Stimulated activated CD4-positive, alpha-beta T cell treated with anti-CD3 and anti-CD28 coated beads, Interleukin-15, amount 100 ng/mL, for 1 hour (primary cell): ENCODE data around the gene ANKFY1.
"Not testable (repeated sequence)": the region's sequence is repeated elsewhere in the genome, so short reads cannot be mapped to it uniquely, and the experiment has no call there.

Source experiments
- DNase-seq, 2 donors: peaks; one replicate each; pipeline ENCODE4 v3.0.0-alpha.2; 2020; ENCODE audit warnings: low read depth in 1 of 2, low spot score in 1 of 2

Gene ANKFY1

GRCh38 chr17:4258867-4259266, 4.9 kb downstream of the ANKFY1 start:
- DNase-seq = no peak

GRCh38 chr17:4256952-4257351, 6.8 kb downstream of the ANKFY1 start:
- no peak for DNase-seq

DNA sequence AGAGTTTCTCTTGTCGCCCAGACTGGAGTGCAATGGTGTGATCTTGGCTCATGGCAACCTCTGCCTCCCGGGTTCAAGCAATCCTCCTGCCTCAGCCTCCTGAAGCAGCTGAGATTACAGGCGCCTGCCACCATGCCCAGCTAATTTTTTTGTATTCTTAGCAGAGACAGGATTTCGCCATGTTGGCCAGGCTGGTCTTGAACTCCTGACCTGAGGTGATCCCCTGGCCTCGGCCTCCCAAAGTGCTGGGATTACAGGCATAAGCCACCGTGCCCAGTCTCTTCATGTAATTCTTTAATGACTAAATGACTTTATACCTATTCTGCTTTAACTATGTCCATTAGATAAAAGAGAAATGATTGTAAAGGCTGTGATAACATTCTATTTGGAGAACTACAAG, 8.5 kb downstream of the ANKFY1 start:
- not testable (repeated sequence) for DNase-seq

- no peak for DNase-seq
These were observed 12.9 kb downstream of the ANKFY1 start for GRCh38 chr17:4250887-4251286.

DNA sequence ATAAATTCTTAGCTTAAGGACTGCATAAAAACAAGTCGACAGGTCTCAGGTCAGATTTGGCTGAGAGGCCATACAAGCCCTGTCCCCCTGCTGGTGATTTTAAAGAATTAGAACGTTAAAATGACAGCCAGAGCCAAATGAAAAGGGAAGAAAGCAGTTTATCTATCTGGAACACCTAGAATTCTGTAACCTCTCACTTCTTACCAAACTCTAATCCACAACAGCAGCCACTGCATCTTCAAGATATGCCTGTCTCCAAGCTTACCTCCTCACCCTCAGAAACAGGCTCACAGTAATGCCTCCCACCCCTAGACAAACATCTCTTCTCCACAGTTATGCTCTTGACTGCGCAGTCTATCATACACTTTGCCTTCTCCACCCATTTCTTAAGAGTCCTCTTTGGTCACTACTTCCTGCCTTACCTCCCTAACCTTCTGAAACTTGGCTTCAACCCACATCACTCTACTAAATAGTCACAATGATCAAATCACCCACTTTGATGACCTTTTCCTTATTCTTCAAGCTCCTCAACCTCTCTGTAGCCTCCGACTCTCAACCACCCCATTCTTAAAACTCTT, 14.2 kb downstream of the ANKFY1 start:
- DNase-seq = no peak

DNA sequence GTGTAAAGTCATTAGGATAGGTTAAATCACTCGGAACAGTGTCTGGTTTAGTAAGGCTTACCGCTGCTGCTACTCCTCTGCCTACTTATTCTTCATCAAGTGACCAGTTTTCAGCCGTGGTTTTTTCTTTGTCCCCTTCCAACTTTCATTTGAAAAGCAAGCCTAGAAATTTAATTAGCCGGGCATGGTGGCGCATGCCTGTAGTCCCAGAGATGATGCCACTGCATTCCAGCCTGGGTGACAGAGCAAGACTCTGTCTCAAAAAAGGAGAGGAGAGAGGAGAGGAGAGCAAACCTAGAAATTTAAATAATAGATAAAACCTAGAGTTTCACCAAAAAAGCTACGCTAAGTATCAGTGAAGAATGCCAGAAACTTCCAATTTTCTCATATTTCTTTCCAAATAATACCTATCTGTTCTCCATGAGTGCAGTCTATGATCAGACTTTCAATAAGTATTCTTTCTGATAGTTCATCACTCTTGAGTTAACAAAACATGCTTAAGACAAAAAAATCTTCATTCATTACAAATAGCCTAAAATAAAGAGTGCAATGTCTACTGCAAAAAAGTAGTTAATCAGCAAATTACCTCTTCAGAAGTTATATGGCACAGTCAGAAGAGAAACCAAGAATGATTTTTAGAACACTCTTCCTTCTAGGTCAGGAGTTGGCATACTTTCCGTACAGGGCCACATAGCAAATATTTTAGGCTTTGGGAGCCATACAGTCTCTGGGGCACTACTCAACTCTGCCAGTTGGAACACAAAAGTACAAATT, 15.1 kb downstream of the ANKFY1 start:
- no peak for DNase-seq

DNA sequence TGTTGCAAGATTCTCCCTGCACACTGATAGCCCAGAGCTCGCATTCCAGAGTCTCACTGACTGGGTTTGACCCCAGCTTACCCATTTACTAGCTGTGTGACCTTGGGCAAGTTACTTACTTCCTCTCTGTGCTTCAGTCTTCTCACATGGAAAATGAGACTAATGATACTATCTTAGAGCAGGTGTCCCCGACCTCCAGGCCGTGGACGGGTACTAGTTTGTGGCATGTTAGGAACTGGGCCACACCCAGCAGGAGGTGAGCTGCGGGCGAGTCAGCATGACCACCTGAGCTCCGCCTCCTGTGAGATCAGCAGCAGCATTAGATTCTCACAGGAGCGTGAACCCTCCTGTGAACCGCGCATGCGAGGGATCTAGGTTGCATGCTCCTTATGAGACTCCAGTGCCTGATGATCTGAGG, 15.8 kb downstream of the ANKFY1 start:
- no peak for DNase-seq

DNA sequence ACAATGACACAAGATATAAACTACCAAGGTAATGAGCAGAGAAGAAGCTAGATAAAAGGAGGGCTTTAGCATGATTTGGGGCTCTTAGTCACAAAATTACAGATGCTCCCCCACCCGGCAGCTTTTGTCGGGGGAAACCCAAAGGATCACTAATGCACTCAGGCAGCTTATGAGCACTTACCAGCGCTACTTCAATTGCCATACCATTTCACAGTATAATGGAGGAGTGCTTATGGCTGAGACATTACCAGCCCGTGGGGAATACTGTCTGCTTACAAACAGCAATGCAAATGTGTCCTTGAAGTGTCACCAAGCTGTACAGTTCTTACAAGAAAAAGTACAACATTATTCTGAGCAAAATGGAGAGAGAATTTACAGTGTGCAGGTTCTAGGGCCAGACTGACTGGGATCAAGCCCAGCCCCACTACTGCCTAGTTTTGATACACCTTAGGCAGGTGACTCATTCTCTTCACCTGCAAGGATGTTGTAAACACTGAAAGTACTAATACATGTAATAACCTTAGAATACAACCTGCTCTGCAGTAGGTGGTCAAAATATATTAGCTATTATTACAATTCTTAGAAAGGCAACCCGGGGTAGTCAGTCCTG, 16.3 kb downstream of the ANKFY1 start:
- DNase-seq = no peak

- no peak for DNase-seq
These were observed 17.1 kb downstream of the ANKFY1 start for GRCh38 chr17:4246674-4247073.

DNA sequence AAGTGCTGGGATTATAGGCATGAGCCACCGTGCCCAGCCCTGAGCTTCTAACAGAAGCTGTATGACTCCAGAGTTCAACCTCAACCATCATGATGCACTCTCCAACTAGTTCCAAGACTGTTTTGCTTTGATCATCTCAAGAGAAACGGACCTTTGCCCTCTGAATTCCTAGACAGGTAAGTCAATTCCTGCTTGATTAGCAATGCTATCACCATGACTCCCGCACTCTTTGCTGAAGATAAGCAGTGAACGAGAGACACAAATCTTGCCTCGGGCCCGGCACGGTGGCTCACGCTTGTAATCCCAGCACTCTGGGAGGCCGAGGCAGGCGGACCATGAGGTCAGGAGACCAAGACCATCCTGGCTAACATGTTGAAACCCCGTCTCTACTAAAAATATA, 22.2 kb downstream of the ANKFY1 start:
- DNase-seq = no peak

- no peak for DNase-seq
These were observed 27.3 kb downstream of the ANKFY1 start for GRCh38 chr17:4236456-4236855.

DNA sequence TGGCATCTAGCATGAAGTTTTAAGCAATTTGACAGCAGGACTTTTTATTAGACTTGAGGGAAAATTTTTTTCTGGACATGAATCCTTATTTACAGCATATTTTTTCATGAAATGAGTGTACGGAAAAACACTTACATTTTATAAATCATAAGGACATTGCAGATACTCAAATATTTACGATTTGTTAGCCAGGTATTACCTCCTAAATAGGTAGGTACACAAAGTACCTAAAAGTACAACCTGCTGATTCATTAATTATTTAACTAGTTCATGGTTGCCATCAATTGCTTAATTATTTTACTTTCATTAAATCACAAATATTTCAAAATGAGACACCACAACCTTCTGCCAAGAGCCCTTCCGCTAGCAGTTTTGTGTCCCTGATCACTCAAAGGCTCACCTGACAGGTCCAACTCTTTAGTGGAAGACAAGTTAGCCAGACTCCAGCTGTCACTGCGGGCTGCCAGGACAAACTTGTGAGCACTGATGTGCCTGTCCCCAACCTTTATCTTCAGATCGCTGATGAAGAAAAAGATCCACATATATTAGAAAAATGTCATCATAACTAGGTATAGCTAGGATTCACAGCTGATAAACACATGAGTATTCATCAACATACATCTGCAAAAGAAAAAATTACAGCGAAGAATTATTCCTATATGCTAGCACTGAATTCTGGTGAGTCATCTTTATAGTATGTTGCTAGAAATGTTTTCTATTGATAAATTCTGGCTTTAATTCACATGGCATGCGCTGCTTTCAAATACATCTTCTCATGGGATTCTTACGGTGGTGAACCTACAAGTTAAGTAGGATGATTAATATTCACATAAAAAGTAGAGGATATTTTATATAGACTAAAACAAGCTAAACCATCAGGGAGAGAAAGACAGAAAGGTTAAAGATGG, 28.2 kb downstream of the ANKFY1 start:
- DNase-seq = no peak

- DNase-seq = no peak
These were observed 29.4 kb downstream of the ANKFY1 start for GRCh38 chr17:4234401-4234800.

- DNase-seq = no peak
These were observed 30.0 kb downstream of the ANKFY1 start for GRCh38 chr17:4233668-4234258.

GRCh38 chr17:4232168-4232813, 31.5 kb downstream of the ANKFY1 start:
- no peak for DNase-seq

DNA sequence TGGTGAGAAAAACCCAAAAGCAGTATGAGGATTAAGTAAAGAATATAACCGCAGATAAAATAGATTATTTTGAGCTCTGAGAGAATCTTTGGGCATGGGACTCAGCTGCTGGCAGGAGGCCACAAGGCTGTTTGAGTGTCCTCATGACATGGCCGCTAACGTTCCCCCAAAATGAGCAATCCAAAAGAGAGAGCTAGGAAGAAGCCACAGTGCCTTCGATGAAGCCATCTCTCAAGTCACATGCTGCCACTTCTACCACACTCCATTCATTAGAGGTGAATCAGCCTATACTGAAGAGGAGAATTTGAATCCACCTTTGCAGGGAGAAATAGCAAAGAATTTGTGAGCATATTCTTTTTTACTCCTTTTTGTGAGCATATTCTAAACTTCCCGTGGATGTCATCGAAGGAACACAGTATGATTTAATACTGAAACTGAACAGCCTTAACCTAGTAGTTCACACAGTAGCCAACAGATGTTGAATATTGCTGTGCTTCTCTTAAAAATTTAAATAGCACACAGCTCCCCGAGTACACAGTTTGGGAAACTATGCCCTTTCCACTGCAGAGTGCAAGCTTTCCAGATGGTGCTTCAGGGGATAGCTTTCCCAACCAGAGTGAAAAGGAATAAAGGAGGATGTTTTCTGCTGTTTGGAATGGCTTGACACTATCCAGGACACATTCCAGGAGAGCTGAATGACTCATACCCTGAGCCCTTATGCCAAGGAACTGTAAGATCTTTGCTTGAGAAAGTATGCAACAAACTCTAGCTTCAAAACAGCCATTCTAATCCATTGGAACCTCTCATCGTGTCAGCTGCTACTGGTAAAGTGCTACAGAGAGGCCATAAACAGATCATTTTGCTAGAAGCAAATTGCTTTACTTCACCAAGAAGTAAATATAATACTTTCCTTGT, 33.9 kb downstream of the ANKFY1 start:
- DNase-seq = no peak

DNA sequence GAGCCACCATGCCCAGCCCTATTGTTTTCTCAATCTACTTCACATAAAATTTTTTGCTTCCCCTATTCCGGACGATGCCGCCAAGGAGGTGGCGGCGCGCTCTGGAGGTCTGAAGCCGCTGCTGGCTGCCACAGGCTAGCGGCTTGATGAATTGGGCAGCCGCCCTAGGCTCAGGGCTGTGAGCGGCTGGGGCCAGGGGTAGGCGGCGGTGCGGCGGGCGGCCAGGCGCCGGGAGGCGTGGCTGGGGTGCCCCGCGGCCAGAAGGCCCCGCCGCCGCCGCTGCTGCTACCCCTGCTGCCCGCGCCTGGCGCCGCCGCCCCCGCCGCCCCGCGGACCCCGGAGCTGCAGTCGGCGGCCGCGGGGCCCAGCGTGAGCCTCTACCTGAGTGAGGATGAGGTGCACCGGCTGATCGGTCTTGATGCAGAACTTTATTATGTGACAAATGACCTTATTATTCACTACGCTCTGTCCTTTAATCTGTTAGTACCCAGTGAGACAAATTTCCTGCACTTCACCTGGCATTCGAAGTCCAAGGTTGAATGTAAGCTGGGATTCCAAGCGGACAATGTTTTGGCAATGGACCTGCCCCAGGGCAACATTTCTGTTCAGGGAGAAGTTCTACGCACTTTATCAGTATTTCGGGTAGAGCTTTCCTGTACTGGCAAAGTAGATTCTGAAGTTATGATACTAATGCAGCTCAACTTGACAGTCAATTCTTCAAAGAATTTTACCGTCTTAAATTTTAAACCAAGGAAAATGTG, 41.7 kb downstream of the ANKFY1 start:
- DNase-seq = no peak

DNA sequence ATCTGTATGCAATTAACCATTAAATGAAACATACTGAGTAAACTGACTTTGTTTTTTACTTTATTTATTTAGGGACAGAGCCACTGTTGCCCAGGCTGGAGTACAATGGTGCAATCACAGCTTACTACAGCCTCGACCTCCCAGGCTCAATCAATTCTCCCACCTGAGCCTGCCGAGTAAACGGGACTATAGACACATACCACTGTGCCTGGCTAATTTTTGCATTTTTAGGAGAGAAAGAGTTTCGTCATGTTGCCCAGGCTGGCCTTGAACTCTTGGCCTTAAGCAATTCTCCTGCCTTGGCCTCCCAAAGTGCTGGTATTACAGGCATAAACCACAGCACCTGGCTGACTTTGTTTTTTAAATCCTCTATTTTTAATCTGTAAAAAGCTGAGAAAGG, 42.6 kb downstream of the ANKFY1 start:
- no peak for DNase-seq

DNA sequence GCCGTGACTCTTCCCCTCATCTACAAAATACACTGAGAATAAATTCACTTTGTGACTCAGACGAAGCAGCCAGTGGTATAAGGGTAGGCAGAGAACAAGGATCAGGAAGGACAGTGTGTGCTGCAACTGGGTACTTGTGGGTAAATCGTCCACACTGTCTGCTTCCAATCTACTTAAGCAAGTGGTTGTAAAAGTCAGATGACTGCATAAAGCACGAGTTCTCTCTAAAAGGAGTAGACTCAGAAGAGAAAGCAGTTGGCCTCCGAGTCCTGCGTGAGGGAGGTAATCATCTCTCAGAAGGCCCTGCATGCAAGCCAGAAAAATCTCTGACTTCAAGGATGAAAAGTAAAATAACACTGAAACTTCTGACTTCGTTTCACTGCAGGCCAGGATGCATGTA, 43.1 kb downstream of the ANKFY1 start:
- no peak for DNase-seq
